H1 (cell line): Measurements from ENCODE around the gene FLT3. TPM values are rescaled to one million over a fixed set of nuclear protein-coding genes. Genes with fewer than 3 reads are reported as not detected.

Source experiments
- CTCF ChIA-PET: fragments of 300-600 bp; sonication (Branson Sonifier 250); formaldehyde crosslinking; loops from one replicate; lab custom pipeline; 2021; ENCODE audit not compliant: partially characterized antibody; lab: Charles Lee
- POLR2A ChIA-PET: fragments of 300-600 bp; sonication (Branson Sonifier 250); formaldehyde crosslinking; loops from one replicate; lab custom pipeline; 2021; ENCODE audit warnings: inconsistent platforms; ENCODE audit not compliant: partially characterized antibody; lab: Charles Lee
- DNase-seq, 2 experiments: peaks; one replicate each; pipeline versions ENCODE4 v3.0.0 to v3.0.0-alpha.2; 2010 to 2022; ENCODE audit warnings: low spot score in 2 of 2, low read depth in 1 of 2, mixed read lengths in 1 of 2
- FAIRE-seq: peaks from 2 replicates; lab custom pipeline; 2011; peaks lifted over from hg19 to GRCh38; lab: Jason Lieb, UNC
- H2AFZ ChIP-seq: 2 replicates; pipeline ENCODE4 v1.8.1; 2012; ENCODE audit warnings: low read length, inconsistent platforms
- H2AK5ac ChIP-seq: 2 replicates; pipeline ENCODE4 v1.6.1; 2013; ENCODE audit warnings: low read depth, low read length
- H2BK120ac ChIP-seq: replicated peaks from 2 replicates; pipeline ENCODE3; 2013; ENCODE audit warnings: low read depth, low read length, inconsistent platforms
- H2BK12ac ChIP-seq: 2 replicates; pipeline ENCODE4 v1.6.1; 2013; ENCODE audit warnings: low read depth, low read length
- H2BK15ac ChIP-seq: 2 replicates; pipeline ENCODE4 v1.6.1; 2013; ENCODE audit warnings: low read length
- H2BK20ac ChIP-seq: 2 replicates; pipeline ENCODE4 v1.6.1; 2013; ENCODE audit warnings: low read length
- H2BK5ac ChIP-seq: 2 replicates; pipeline ENCODE4 v1.6.1; 2013; ENCODE audit warnings: low read depth, low read length
- H3K14ac ChIP-seq: 2 replicates; pipeline ENCODE4 v1.6.1; 2013; ENCODE audit warnings: inconsistent platforms; ENCODE audit not compliant: insufficient read length
- H3K18ac ChIP-seq: 2 replicates; pipeline ENCODE4 v1.6.1; 2013; ENCODE audit warnings: low read length; ENCODE audit errors: extremely low read depth
- H3K23ac ChIP-seq: 2 replicates; pipeline ENCODE4 v1.6.1; 2013; ENCODE audit warnings: inconsistent platforms; ENCODE audit not compliant: insufficient read length
- H3K23me2 ChIP-seq: 2 replicates; pipeline ENCODE4 v1.6.1; 2013; ENCODE audit warnings: low read depth, low read length
- H3K27ac ChIP-seq: 2 replicates; pipeline ENCODE4 v1.6.1; 2011; ENCODE audit warnings: low read depth, low read length, inconsistent platforms
- H3K27me3 ChIP-seq, 4 experiments: replicated peaks in 1 of 4; 1 replicate in 1 of 4; 2 replicates in 3 of 4; pipeline versions ENCODE4 v1.6.1 to v1.8.1; 2011 to 2013; ENCODE audit warnings: low read length in 3 of 4, mild to moderate bottlenecking in 3 of 4, inconsistent platforms in 2 of 4, mixed read lengths in 2 of 4, moderate library complexity in 1 of 4; ENCODE audit not compliant: control insufficient read depth in 3 of 4, insufficient read depth in 3 of 4; ENCODE audit errors: extremely low read depth in 1 of 4
- H3K36me3 ChIP-seq, 4 experiments: 2 replicates each; pipeline versions ENCODE4 v1.6.1 to v1.8.1; 2011 to 2013; ENCODE audit warnings: mild to moderate bottlenecking in 4 of 4, low read length in 3 of 4, moderate library complexity in 2 of 4, control low read depth in 1 of 4, inconsistent platforms in 1 of 4; ENCODE audit not compliant: insufficient read depth in 4 of 4, control insufficient read depth in 2 of 4
- H3K4ac ChIP-seq: replicated peaks from 2 replicates; pipeline ENCODE3; 2013; ENCODE audit warnings: low read length, low read depth, mixed read lengths, inconsistent platforms; ENCODE audit not compliant: insufficient read length
- H3K4me1 ChIP-seq, 4 experiments: replicated peaks in 1 of 4; 1 replicate in 1 of 4; 2 replicates in 3 of 4; pipeline versions ENCODE4 v1.6.1 to v1.8.1; 2011 to 2013; ENCODE audit warnings: low read length in 3 of 4, inconsistent platforms in 2 of 4, mixed read lengths in 1 of 4; ENCODE audit not compliant: insufficient read depth in 4 of 4, control insufficient read depth in 3 of 4
- H3K4me2 ChIP-seq, 2 experiments: 2 replicates each; pipeline versions ENCODE4 v1.6.1 to v1.8.1; 2011 to 2013; ENCODE audit warnings: low read depth in 2 of 2, low read length in 2 of 2, control low read depth in 1 of 2, inconsistent platforms in 1 of 2, mild to moderate bottlenecking in 1 of 2; ENCODE audit not compliant: insufficient read depth in 1 of 2
- H3K4me3 ChIP-seq, 4 experiments: fragments of 200-600, 300-600 bp in 1 of 4; sonication (generic), shearing (Covaris generic), sonication (Bioruptor Twin) in 1 of 4; 2 replicates each; pipeline versions ENCODE4 v1.5.1 to v1.8.1; 2011 to 2016; ENCODE audit warnings: low read length in 4 of 4, low read depth in 3 of 4, control low read depth in 2 of 4, inconsistent platforms in 2 of 4, mild to moderate bottlenecking in 2 of 4, mixed read lengths in 1 of 4, moderate library complexity in 1 of 4; ENCODE audit not compliant: insufficient read depth in 2 of 4; ENCODE audit errors: extremely low read depth in 1 of 4
- H3K56ac ChIP-seq: replicated peaks from 2 replicates; pipeline ENCODE3; 2013; ENCODE audit warnings: low read depth, mild to moderate bottlenecking, mixed read lengths, low read length, inconsistent platforms; ENCODE audit not compliant: insufficient read length
- H3K79me1 ChIP-seq: 2 replicates; pipeline ENCODE4 v1.6.1; 2013; ENCODE audit warnings: low read depth, low read length, control low read depth
- H3K79me2 ChIP-seq, 2 experiments: 2 replicates each; pipeline versions ENCODE4 v1.6.1 to v1.8.1; 2012 to 2013; ENCODE audit warnings: low read length in 2 of 2, mild to moderate bottlenecking in 2 of 2, inconsistent platforms in 1 of 2; ENCODE audit not compliant: insufficient read depth in 2 of 2, control insufficient read depth in 1 of 2
- H3K9ac ChIP-seq, 4 experiments: replicated peaks in 1 of 4; 1 replicate in 1 of 4; 2 replicates in 3 of 4; pipeline versions ENCODE4 v1.6.1 to v1.8.1; 2011 to 2013; ENCODE audit warnings: low read depth in 3 of 4, low read length in 3 of 4, control low read depth in 2 of 4, mild to moderate bottlenecking in 2 of 4, moderate library complexity in 2 of 4, inconsistent platforms in 1 of 4; ENCODE audit errors: extremely low read depth in 1 of 4
- H3K9me3 ChIP-seq, 2 experiments: 2 replicates each; pipeline versions ENCODE4 v1.6.1 to v1.8.1; 2012 to 2013; ENCODE audit warnings: mild to moderate bottlenecking in 2 of 2, moderate library complexity in 2 of 2, control low read depth in 1 of 2, inconsistent platforms in 1 of 2, low read depth in 1 of 2, low read length in 1 of 2, mixed read lengths in 1 of 2; ENCODE audit not compliant: insufficient read depth in 2 of 2
- H4K20me1 ChIP-seq, 2 experiments: replicated peaks in 1 of 2; 2 replicates each; pipeline versions ENCODE3 to v1.8.1; 2011 to 2013; ENCODE audit warnings: inconsistent platforms in 2 of 2, low read length in 2 of 2, mild to moderate bottlenecking in 1 of 2; ENCODE audit not compliant: insufficient read depth in 2 of 2, control insufficient read depth in 1 of 2
- H4K5ac ChIP-seq: 2 replicates; pipeline ENCODE4 v1.6.1; 2013; ENCODE audit warnings: low read length, low read depth, mixed read lengths, inconsistent platforms; ENCODE audit not compliant: insufficient read length
- H4K8ac ChIP-seq: 2 replicates; pipeline ENCODE4 v1.8.0; 2013; ENCODE audit warnings: mild to moderate bottlenecking, moderate library complexity, low read length, inconsistent platforms; ENCODE audit not compliant: insufficient read depth; ENCODE audit errors: extremely low read depth
- H4K91ac ChIP-seq: replicated peaks from 2 replicates; pipeline ENCODE3; 2013; ENCODE audit warnings: low read length, mixed read lengths, inconsistent platforms; ENCODE audit not compliant: insufficient read length
- CBX8 ChIP-seq: fragments of 300-800, 300-1000 bp; sonication (generic); IDR thresholded peaks from 2 replicates; pipeline ENCODE4 v1.7.1; 2016; ENCODE audit warnings: low read depth, low read length, borderline replicate concordance
- CREB1 ChIP-seq: IDR thresholded peaks from 2 replicates; pipeline ENCODE4 v1.6.1; 2012; ENCODE audit warnings: inconsistent platforms
- CTCF ChIP-seq, 3 experiments: IDR thresholded peaks; 1 replicate in 2 of 3; 2 replicates in 1 of 3; pipeline versions ENCODE4 v1.5.1 to v1.6.1; 2011; ENCODE audit warnings: low read length in 3 of 3, mild to moderate bottlenecking in 3 of 3, inconsistent platforms in 2 of 3, low read depth in 1 of 3, moderate library complexity in 1 of 3; ENCODE audit not compliant: insufficient read depth in 1 of 3; ENCODE audit errors: control extremely low read depth in 1 of 3
- EGR1 ChIP-seq: IDR thresholded peaks from 2 replicates; pipeline ENCODE4 v1.6.1; 2011; ENCODE audit warnings: low read depth, low read length, borderline replicate concordance
- JUND ChIP-seq: IDR thresholded peaks from 2 replicates; pipeline ENCODE4 v1.6.1; 2011; ENCODE audit warnings: mild to moderate bottlenecking, improper control_type of control experiment, low read length
- MAFK ChIP-seq: IDR thresholded peaks from 2 replicates; pipeline ENCODE4 v1.6.1; 2012; ENCODE audit warnings: low read depth, mild to moderate bottlenecking, improper control_type of control experiment, low read length
- POLR2A ChIP-seq, 2 experiments: IDR thresholded peaks; 1 replicate in 1 of 2; 2 replicates in 1 of 2; pipeline ENCODE4 v1.6.1; 2011; ENCODE audit warnings: low read depth in 2 of 2, low read length in 2 of 2, mild to moderate bottlenecking in 2 of 2; ENCODE audit errors: control extremely low read depth in 1 of 2
- POU5F1 ChIP-seq: IDR thresholded peaks from 2 replicates; pipeline ENCODE4 v1.6.1; 2011; ENCODE audit warnings: low read depth, mild to moderate bottlenecking, low read length, moderate library complexity
- RNF2 ChIP-seq: fragments of 200-900, 300-1000 bp; sonication (generic); IDR thresholded peaks from 2 replicates; pipeline ENCODE4 v1.7.1; 2016; ENCODE audit warnings: borderline replicate concordance, low read depth, mild to moderate bottlenecking, antibody characterized with exemption, low read length; ENCODE audit not compliant: poor library complexity, severe bottlenecking; ENCODE audit errors: missing control alignments
- WGBS, 2 experiments: shearing (Covaris generic) in 1 of 2; methylation state at CpG; one replicate each; pipeline versions ENCODE4 v1.1.6 to v1.1.7; 2013 to 2015; ENCODE audit warnings: low lambda C conversion rate in 2 of 2, mixed read lengths in 2 of 2, inconsistent platforms in 1 of 2, low coverage in 1 of 2, missing lambda C conversion rate in 1 of 2; ENCODE audit not compliant: insufficient replicate concordance in 2 of 2, insufficient coverage in 1 of 2, insufficient read length in 1 of 2; ENCODE audit errors: extremely low coverage in 1 of 2, missing lambda C conversion rate in 1 of 2; 5-methylcytosine and 5-hydroxymethylcytosine counted together
- polyA plus RNA-seq, 7 experiments: library from polyadenylated mRNA; depleted of rRNA in 3 of 7; stranded (reverse) in 5 of 7; unstranded in 2 of 7; fragments of >200 nt in 5 of 7; fragments of 200-250 nt in 2 of 7; gene quantifications; 1 replicate in 5 of 7; 2 replicates in 1 of 7; 4 replicates in 1 of 7; pipeline versions ENCODE4 v1.2.1 to v1.2.3, GENCODE V29; 2011 to 2013; ENCODE audit warnings: missing spikeins in 2 of 7, mixed read lengths in 2 of 7
- total RNA-seq: library from RNA; stranded (reverse); fragmentation: NEBNext Ultra II Directional; extraction: Animal tissue kit (Norgen Biotek cat#: 25700); gene quantifications from 2 replicates; pipeline ENCODE4 v1.2.1, GENCODE V29; 2021
- TF ChIP-seq, protein P1 (sequence below): IDR thresholded peaks from 2 replicates; pipeline ENCODE4 v1.6.1; 2011; ENCODE audit warnings: low read length, improper control_type of control experiment

The FLT3 gene
- total and polyA plus RNA-seq, 2 of the 8 experiments (the other 6 are each of a cell fraction or from before 2014, with no cell fraction given) = 0.44 to 0.71 TPM

DNA sequence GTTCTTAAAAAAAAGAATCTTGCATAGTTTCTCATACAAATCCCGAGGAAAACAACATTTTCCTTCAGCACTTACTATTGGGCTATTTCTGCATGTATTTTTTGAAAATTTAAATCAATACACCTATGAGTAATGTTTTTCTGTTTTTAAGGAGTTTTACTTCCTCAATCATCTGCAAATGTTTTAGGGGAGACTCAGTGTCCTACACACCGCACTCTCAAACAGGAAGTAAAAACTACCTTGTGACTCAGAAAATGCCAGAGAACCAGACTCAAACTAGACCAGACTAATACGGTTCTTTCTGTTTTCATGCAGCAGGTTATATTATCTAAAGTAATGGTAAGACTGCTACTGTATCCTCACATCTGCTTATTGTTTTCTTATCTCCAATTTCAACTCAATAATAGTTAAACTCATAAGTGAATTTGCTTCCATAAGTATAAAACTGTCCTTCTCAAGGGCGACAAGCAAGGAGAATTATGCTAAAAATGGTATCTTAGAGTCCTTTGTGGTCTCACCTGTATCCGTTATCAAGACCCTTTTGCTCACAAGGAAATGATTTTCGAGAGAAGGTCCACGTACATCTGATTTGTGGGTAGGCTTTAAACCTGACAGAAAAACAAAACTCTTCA lies 52.5 kb downstream of the FLT3 start:
- Histone ChIP-seq H2BK12ac (no peak overlapping the region; the same call in 1 of the 2 replicates), H2BK5ac (no peak overlapping the region), H2AK5ac (no peak overlapping the region), H4K5ac (no peak overlapping the region), H3K27ac (no peak overlapping the region), H2BK120ac (no peak overlapping the region), H3K4me3 (no peak overlapping the region), H3K18ac (no peak overlapping the region), H3K9me3 (no peaks in the 10 kb centered on the region), H4K20me1 (no peaks in the 10 kb centered on the region), H2AFZ (no peak overlapping the region), H3K56ac (no peak overlapping the region), H3K4me1 (peaks cover 2 to 17% (median 9%) of the 10 kb centered on the region in 4 experiments; a peak in 5 of 7 replicates), H4K91ac (no peak overlapping the region), H3K27me3 (no peaks in the 10 kb centered on the region), H3K4me2 (no peak overlapping the region), H3K79me2 (no peaks in the 10 kb centered on the region), H3K4ac (no peak overlapping the region), H3K23me2 (no peaks in the 10 kb centered on the region), H2BK20ac (no peak overlapping the region), H4K8ac (no peak overlapping the region), H3K14ac (no peak overlapping the region), H3K79me1 (no peaks in the 10 kb centered on the region), H3K9ac (no peak overlapping the region), H2BK15ac (no peak overlapping the region), H3K23ac (no peak overlapping the region), H3K36me3 (no peaks in the 10 kb centered on the region)
- CTCF ChIA-PET = no interaction called here
- no peak for DNase-seq
- POLR2A ChIA-PET = interaction anchor here (0.6 kb wide), 1 partner anchor 105 kb away, joined by 3 read pairs; no protein-coding TSS in a partner anchor
- no peak for FAIRE-seq
- WGBS, 2 experiments = 83% methylated on average over 7 of the region's 7 CpGs; no CpG with 5 or more reads in 1 of the 2 experiments
- TF ChIP-seq MAFK (no peak), RNF2 (no peak), CBX8 (no peak), EGR1 (no peak), CTCF (IDR thresholded peaks at IDR 0.05; ENCODE audit: control extremely low read depth in 1 of 3, insufficient read depth in 1 of 3, low read depth in 1 of 3, low read length in 3 of 3) (no peak), CREB1 (no peak), JUND (no peak), POU5F1 (no peak), POLR2A (IDR thresholded peaks at IDR 0.05; ENCODE audit: control extremely low read depth in 1 of 2, low read depth in 2 of 2, low read length in 2 of 2) (no peak)
- TF ChIP-seq, protein P1, sequence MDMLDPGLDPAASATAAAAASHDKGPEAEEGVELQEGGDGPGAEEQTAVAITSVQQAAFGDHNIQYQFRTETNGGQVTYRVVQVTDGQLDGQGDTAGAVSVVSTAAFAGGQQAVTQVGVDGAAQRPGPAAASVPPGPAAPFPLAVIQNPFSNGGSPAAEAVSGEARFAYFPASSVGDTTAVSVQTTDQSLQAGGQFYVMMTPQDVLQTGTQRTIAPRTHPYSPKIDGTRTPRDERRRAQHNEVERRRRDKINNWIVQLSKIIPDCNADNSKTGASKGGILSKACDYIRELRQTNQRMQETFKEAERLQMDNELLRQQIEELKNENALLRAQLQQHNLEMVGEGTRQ = no peak
